Muscle layer of colon (tissue), 2 donors: ENCODE data around the gene ENAH.

Experiments
- H3K27ac ChIP-seq: one replicate; pipeline ENCODE4 v1.7.0; 2013; ENCODE audit warnings: low read depth, mild to moderate bottlenecking, low read length, moderate library complexity
- H3K27me3 ChIP-seq, 2 donors: one replicate each; pipeline ENCODE4 v1.7.0; 2013; ENCODE audit warnings: low read length in 2 of 2, mild to moderate bottlenecking in 2 of 2; ENCODE audit not compliant: insufficient read depth in 2 of 2, control insufficient read depth in 1 of 2
- H3K36me3 ChIP-seq: one replicate; pipeline ENCODE4 v1.7.0; 2013; ENCODE audit warnings: mild to moderate bottlenecking, low read length; ENCODE audit not compliant: insufficient read depth
- H3K4me1 ChIP-seq: one replicate; pipeline ENCODE4 v1.7.0; 2013; ENCODE audit warnings: mild to moderate bottlenecking, low read length; ENCODE audit not compliant: insufficient read depth
- H3K4me3 ChIP-seq, 2 donors: one replicate each; pipeline ENCODE4 v1.7.0; 2013; ENCODE audit warnings: low read length in 2 of 2, low read depth in 1 of 2, mild to moderate bottlenecking in 1 of 2, moderate library complexity in 1 of 2
- H3K9ac ChIP-seq: one replicate; pipeline ENCODE4 v1.7.0; 2013; ENCODE audit warnings: low read length
- H3K9me3 ChIP-seq: one replicate; pipeline ENCODE4 v1.7.0; 2013; ENCODE audit warnings: mild to moderate bottlenecking, low read length
- donor health status: abdominal sarcoma.
- donor health status: Adenocarcinoma of cecum.

ENAH gene

GRCh38 chr1:225471453-225472301, 181.2 kb downstream of the ENAH start:
- Histone ChIP-seq H3K4me3 (no peak overlapping the region), H3K4me1 (peaks cover 47% of the 10 kb centered on the region), H3K9ac (no peak overlapping the region), H3K27ac (peak overlapping the region; percentile 35), H3K36me3 (no peaks in the 10 kb centered on the region), H3K27me3 (no peaks in the 10 kb centered on the region), H3K9me3 (no peaks in the 10 kb centered on the region)

GRCh38 chr1:225471109-225471452, 181.8 kb downstream of the ENAH start:
- Histone ChIP-seq H3K36me3 (no peaks in the 10 kb centered on the region), H3K9me3 (no peaks in the 10 kb centered on the region), H3K9ac (no peak overlapping the region), H3K4me3 (no peak overlapping the region), H3K27me3 (no peaks in the 10 kb centered on the region), H3K27ac (peak overlapping the region; percentile 35), H3K4me1 (peaks cover 43% of the 10 kb centered on the region)

- Histone ChIP-seq H3K27ac (peak overlapping the region; percentile 35), H3K9ac (no peak overlapping the region), H3K27me3 (no peaks in the 10 kb centered on the region), H3K9me3 (no peaks in the 10 kb centered on the region), H3K4me3 (no peak overlapping the region), H3K4me1 (peaks cover 49% of the 10 kb centered on the region), H3K36me3 (no peaks in the 10 kb centered on the region)
Observed at GRCh38 chr1:225470211-225471108, 182.5 kb downstream of the ENAH start.

- Histone ChIP-seq H3K4me3 (no peak overlapping the region), H3K36me3 (no peaks in the 10 kb centered on the region), H3K4me1 (peaks cover 51% of the 10 kb centered on the region), H3K9me3 (no peaks in the 10 kb centered on the region), H3K27me3 (no peaks in the 10 kb centered on the region), H3K27ac (no peak overlapping the region), H3K9ac (no peak overlapping the region)
Observed at GRCh38 chr1:225469051-225469450, 183.9 kb downstream of the ENAH start.

GRCh38 chr1:225468270-225469020, 184.5 kb downstream of the ENAH start:
- peaks cover 54% of the 10 kb centered on the region for H3K4me1 ChIP-seq
- H3K27ac ChIP-seq: peak overlapping the region; percentile 64
- H3K4me3 ChIP-seq: peak overlapping the region in 1 of 2 donors; percentile 39
- no peaks in the 10 kb centered on the region for H3K9me3 ChIP-seq
- no peaks in the 10 kb centered on the region for H3K27me3 ChIP-seq
- no peaks in the 10 kb centered on the region for H3K36me3 ChIP-seq
- peak overlapping the region; percentile 19 for H3K9ac ChIP-seq

GRCh38 chr1:225467193-225468020, 185.5 kb downstream of the ENAH start:
- Histone ChIP-seq H3K36me3 (no peaks in the 10 kb centered on the region), H3K27me3 (no peaks in the 10 kb centered on the region), H3K4me1 (peaks cover 63% of the 10 kb centered on the region), H3K27ac (peak overlapping the region; percentile 64), H3K9me3 (no peaks in the 10 kb centered on the region), H3K9ac (peak overlapping the region; percentile 19), H3K4me3 (peak overlapping the region in 1 of 2 donors; percentile 39)

GRCh38 chr1:225466848-225467192, 186.1 kb downstream of the ENAH start:
- Histone ChIP-seq H3K9me3 (no peaks in the 10 kb centered on the region), H3K9ac (no peak overlapping the region), H3K27me3 (no peaks in the 10 kb centered on the region), H3K36me3 (no peaks in the 10 kb centered on the region), H3K4me1 (peaks cover 68% of the 10 kb centered on the region), H3K27ac (peak overlapping the region; percentile 64), H3K4me3 (no peak overlapping the region)

- peak overlapping the region; percentile 96 for H3K27ac ChIP-seq
Observed at GRCh38 chr1:225465793-225466517, 187.0 kb downstream of the ENAH start.

GRCh38 chr1:225464851-225465792, 187.8 kb downstream of the ENAH start:
- peaks cover 69% of the 10 kb centered on the region for H3K4me1 ChIP-seq
- no peaks in the 10 kb centered on the region for H3K27me3 ChIP-seq
- H3K27ac ChIP-seq: peak overlapping the region; percentile 96
- H3K36me3 ChIP-seq: no peaks in the 10 kb centered on the region
- H3K4me3 ChIP-seq: peak overlapping the region; percentile 8 to 11
- no peaks in the 10 kb centered on the region for H3K9me3 ChIP-seq
- H3K9ac ChIP-seq: peak overlapping the region; percentile 38

More at GRCh38 chr1:225465793-225466517, 187.0 kb downstream of the ENAH start:
- Histone ChIP-seq H3K4me1 (peaks cover 73% of the 10 kb centered on the region), H3K9ac (peak overlapping the region; percentile 38), H3K9me3 (no peaks in the 10 kb centered on the region), H3K4me3 (peak overlapping the region in 1 of 2 donors; percentile 8), H3K36me3 (no peaks in the 10 kb centered on the region), H3K27me3 (no peaks in the 10 kb centered on the region)
